GM12874 (cell line): ENCODE data around the gene AKT2.

Experiments used
- CTCF ChIP-seq: IDR thresholded peaks from 2 replicates; pipeline ENCODE4 v1.5.1; 2011; ENCODE audit warnings: low read depth, mild to moderate bottlenecking, control low read depth, low read length, moderate library complexity; ENCODE audit not compliant: insufficient read depth

AKT2 gene

GRCh38 chr19:40284501-40285352 lies at the start of gene AKT2:
Gene AKT2, minus strand, starts transcription at chr19:40285345. Its CDS starts 20,078 bp downstream, at chr19:40265267.
- TF ChIP-seq CTCF = no peak

DNA sequence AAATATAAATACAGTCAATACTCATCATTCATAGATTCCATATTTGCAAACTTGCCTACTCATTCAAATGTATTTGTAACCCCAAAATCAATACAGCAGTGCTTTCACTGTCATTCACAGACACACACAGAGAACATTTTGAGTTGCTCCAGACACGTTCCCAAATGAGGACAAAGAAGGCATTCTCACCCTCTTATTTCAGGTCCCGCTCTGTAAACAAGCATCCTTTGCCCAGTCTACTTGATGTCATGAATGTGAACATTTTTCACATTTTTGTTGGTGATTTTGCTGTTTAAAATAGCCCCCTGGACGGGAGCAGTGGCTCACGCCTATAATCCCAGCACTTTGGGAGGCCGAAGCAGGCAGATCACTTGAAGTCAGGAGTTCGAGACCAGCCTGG lies 47.5 kb upstream of the AKT2 start:
- TF ChIP-seq CTCF = no peak

DNA sequence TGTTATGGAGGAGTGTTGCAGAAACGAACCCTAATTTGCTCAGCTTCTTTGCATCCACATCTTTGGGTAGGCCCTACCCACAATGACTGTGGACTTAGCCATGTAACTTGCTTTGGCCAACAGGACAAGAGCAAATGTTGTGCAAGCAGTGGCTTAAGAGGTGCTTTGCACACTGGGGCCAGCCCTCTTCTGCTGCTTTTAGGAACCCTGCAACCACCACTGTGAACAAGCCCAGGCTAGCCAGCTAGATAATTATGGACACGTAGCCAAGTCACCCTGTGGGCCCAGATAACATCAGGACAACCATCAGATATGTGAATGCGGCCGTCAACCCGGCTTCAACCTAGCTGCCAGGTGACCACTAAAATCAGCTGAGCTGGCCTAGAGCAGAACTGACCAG lies 45.9 kb upstream of the AKT2 start:
- TF ChIP-seq CTCF = no peak

DNA sequence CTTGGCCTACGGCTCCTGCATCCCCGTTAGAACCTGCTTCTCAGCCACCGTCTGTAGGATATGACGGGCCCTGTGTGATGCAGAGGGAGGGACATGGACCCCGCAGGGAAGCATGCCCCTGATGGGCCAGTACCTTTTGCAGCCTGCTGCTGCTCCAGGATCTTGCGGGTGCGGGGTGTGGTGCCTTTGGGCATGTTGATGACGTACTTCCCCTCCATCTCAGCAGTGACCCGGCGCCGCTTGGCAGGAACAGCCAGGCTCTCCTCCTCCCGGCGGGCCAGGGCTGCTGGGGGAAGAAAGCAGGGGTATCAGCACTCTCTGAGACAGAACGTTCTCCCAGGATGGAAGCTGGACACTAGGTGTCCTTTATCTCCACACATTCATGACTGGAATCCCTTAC lies 41.1 kb upstream of the AKT2 start:
- TF ChIP-seq CTCF = no peak

- no peak for TF ChIP-seq CTCF
Measured at GRCh38 chr19:40323705-40324104, 38.6 kb upstream of the AKT2 start.

DNA sequence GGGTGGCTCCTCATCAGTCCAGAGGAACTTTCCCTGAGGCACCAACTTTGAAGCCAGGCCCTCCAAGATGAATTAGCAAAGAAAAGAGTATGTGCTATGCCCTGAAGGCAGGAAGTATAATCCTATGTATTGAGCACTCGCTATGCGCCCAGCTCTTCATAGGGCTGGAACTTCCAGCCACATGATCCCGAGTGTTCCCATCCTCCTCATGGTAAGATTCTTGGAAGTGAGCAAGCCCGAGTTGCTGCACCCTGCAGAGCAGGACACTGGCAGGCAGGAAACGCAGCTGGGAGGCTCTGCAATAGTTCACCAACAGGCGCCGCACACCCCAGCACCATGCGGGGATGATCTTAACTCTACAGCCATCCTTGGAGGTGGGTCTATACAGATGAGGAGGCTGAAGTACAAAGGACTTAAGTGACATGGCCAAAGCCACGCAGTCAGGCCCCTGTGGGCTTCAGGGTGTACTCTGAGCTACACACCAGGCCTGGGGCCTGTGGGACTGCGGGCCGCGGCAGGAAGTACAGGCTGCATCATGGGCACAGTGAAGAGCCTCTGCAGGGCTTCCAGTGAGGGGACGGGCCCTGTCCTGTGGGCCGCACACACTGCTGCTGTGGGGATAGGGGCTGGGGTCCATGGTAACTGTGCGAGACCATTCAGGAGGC lies 37.9 kb upstream of the AKT2 start:
- no peak for TF ChIP-seq CTCF

DNA sequence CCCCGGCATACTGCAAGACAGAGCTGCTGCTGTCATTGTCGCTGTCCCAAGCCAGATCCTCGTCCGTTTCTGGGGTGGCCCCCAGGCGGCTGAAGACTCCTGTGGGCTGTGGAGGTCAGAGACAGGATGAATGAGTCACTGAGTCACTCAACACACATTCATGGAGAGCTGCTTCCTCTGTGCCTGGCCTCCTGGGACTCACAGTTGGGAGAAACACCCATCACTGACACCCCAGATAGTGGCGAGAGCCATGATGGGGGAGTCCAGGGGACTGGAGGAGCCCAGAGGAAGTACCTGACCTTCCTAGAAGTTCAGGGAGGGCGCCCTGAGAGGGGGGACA lies 37.1 kb upstream of the AKT2 start:
- TF ChIP-seq CTCF = no peak
